Type B pancreatic cell (in vitro differentiated cells): Measurements from ENCODE around the gene TSC22D3. TPM values are rescaled to one million over a fixed set of nuclear protein-coding genes. Genes with fewer than 3 reads are reported as not detected.

Source experiments
- DNase-seq: peaks from one replicate; pipeline ENCODE4 v3.0.0; 2021; ENCODE audit warnings: mixed read lengths; ENCODE audit not compliant: unreplicated experiment; ENCODE audit errors: extremely low spot score
- H3K27ac Mint-ChIP-seq: 2 replicates; pipeline ENCODE4 v1.8.0; 2021; ENCODE audit warnings: mild to moderate bottlenecking, mixed read lengths
- H3K27me3 Mint-ChIP-seq: 2 replicates; pipeline ENCODE4 v1.8.0; 2021; ENCODE audit warnings: mixed read lengths
- H3K36me3 Mint-ChIP-seq: 2 replicates; pipeline ENCODE4 v1.8.0; 2021; ENCODE audit warnings: mixed read lengths
- H3K4me1 Mint-ChIP-seq: one replicate; pipeline ENCODE4 v1.8.0; 2021; ENCODE audit warnings: mixed read lengths; ENCODE audit not compliant: unreplicated experiment
- H3K4me3 Mint-ChIP-seq: 2 replicates; pipeline ENCODE4 v1.8.0; 2021; ENCODE audit warnings: mild to moderate bottlenecking, mixed read lengths
- H3K9me3 Mint-ChIP-seq: 2 replicates; pipeline ENCODE4 v1.8.0; 2021; ENCODE audit warnings: mixed read lengths
- total RNA-seq: library from RNA; stranded (reverse); gene quantifications from 2 replicates; pipeline ENCODE4 v1.2.1, GENCODE V29; 2021; ENCODE audit warnings: low replicate concordance
- TF ChIP-seq, protein P1 (sequence below): fragments of 200-600 bp; sonication (generic); conservative IDR thresholded peaks from 2 replicates; pipeline ENCODE4 v1.5.0; 2021; ENCODE audit warnings: antibody characterized with exemption, mild to moderate bottlenecking

TSC22D3 gene
- total RNA-seq, 1 donor from 2014 or later = 34.2 TPM

DNA sequence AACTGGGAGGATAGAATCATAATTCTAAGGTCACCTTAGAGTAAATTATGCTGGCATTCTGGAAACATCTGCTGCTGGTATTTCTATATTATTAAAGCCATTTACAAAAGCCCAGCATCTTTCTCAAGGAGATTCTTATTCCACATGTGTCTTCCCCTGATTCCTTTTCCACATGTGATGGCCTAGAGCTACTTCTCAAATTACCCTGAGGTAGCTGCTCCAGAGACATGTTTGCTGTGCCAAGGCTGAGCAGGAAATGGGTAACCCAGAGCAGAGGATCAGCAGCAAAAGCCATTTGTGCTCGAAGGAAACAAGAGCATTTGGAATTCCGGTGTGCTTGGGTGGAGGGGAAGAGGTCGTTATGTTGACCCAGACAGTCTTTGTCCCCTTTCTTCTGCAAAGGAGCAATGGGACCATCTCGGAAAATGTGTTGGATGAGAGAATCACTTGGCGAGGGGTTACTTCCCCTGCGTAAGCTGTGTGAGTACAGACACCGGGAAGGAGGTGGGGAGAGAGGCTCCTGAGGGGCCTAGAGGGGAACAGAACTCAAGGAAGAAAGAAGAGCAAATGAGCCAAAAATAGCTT, 24.6 kb downstream of the TSC22D3 start:
- TF ChIP-seq, protein P1, sequence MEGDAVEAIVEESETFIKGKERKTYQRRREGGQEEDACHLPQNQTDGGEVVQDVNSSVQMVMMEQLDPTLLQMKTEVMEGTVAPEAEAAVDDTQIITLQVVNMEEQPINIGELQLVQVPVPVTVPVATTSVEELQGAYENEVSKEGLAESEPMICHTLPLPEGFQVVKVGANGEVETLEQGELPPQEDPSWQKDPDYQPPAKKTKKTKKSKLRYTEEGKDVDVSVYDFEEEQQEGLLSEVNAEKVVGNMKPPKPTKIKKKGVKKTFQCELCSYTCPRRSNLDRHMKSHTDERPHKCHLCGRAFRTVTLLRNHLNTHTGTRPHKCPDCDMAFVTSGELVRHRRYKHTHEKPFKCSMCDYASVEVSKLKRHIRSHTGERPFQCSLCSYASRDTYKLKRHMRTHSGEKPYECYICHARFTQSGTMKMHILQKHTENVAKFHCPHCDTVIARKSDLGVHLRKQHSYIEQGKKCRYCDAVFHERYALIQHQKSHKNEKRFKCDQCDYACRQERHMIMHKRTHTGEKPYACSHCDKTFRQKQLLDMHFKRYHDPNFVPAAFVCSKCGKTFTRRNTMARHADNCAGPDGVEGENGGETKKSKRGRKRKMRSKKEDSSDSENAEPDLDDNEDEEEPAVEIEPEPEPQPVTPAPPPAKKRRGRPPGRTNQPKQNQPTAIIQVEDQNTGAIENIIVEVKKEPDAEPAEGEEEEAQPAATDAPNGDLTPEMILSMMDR = no peak
- Mint-ChIP-seq H3K27ac (no peak overlapping the region), H3K36me3 (no peaks in the 10 kb centered on the region), H3K9me3 (no peaks in the 10 kb centered on the region), H3K4me1 (peaks cover 21% of the 10 kb centered on the region), H3K27me3 (peaks cover 28% of the 10 kb centered on the region), H3K4me3 (no peak overlapping the region)
- DNase-seq = no peak

DNA sequence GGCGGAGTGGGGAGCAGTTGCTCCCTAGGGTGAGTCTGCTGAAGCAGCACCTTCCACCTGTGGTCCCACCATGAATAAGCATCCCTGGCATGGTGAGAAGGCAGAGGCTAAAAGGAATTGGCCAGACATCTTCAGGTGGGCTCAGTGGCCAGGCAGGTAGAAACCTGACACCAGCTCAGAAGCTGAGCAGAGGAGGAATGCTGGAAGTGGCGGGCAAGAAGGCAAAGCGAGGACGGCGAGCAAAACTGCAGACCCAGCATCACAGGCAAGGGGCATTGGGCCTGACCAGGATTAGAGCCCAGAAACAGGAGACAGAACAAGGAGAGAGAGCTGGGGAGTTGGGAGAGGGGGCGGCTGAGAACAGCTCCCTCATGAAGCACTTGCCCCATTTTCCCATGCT, 25.3 kb downstream of the TSC22D3 start:
- H3K4me3 Mint-ChIP-seq = no peak overlapping the region

DNA sequence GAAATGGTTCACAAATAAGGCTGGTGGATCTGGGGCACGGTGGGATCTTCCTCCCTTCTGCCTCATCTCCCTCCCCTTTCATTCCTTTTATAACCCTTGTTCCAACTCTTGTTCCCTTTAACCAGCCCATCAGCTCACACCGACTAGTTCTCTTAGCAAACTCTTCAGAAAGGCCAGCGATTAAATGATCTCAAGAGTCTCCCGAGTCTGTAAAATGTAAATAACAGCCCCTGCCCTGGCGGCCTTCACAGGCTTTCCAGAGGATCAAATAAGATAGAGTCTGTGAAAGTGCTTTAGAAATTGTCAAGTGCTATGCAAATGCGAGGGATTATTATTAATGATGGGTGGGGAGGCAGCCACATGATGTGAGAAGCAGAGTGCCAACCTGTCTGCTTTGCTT, 27.1 kb downstream of the TSC22D3 start:
- peaks cover 21% of the 10 kb centered on the region for H3K4me1 Mint-ChIP-seq
- H3K4me3 Mint-ChIP-seq = no peak overlapping the region
- H3K9me3 Mint-ChIP-seq = no peaks in the 10 kb centered on the region
- TF ChIP-seq, protein P1 = no peak
- H3K27ac Mint-ChIP-seq = no peak overlapping the region
- peaks cover 26% of the 10 kb centered on the region for H3K27me3 Mint-ChIP-seq
- no peak for DNase-seq
- H3K36me3 Mint-ChIP-seq = no peaks in the 10 kb centered on the region

More for the DNA sequence above, 25.3 kb downstream of the TSC22D3 start:
- no peaks in the 10 kb centered on the region for H3K9me3 Mint-ChIP-seq
- no peak overlapping the region for H3K27ac Mint-ChIP-seq
- no peaks in the 10 kb centered on the region for H3K36me3 Mint-ChIP-seq
- DNase-seq = no peak
- peaks cover 23% of the 10 kb centered on the region for H3K27me3 Mint-ChIP-seq
- peaks cover 21% of the 10 kb centered on the region for H3K4me1 Mint-ChIP-seq
- TF ChIP-seq, protein P1 = no peak

DNA sequence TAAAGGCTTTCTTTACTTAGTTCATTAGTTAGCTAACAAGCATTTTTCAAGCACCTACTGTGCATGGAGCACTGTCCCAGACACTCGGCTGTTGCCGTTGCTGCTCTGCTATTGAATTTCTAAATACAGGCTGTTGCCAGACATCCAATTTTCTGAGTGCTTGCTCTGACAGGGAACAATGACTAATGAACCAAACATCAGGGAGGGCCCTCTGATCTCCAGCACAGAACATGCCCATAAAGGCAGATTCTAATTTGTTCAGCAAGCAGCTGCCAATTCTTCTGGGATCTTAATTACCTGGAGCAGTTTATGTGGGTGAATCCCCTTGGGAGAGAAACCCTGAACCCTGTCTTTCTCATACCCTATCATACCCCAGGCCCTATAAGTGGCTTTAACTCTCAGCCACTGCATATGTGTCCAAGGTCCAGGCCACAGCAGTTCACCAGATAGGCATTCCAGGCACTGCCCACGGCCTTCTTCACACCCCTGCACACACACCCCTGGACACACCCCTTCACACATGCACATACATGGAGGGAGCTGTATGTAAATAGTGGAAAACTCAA, 27.9 kb downstream of the TSC22D3 start:
- DNase-seq = no peak
- no peak overlapping the region for H3K4me3 Mint-ChIP-seq
- no peak overlapping the region for H3K27ac Mint-ChIP-seq
- peaks cover 26% of the 10 kb centered on the region for H3K27me3 Mint-ChIP-seq
- no peaks in the 10 kb centered on the region for H3K9me3 Mint-ChIP-seq
- peaks cover 18% of the 10 kb centered on the region for H3K4me1 Mint-ChIP-seq
- TF ChIP-seq, protein P1 = no peak
- H3K36me3 Mint-ChIP-seq = no peaks in the 10 kb centered on the region

DNA sequence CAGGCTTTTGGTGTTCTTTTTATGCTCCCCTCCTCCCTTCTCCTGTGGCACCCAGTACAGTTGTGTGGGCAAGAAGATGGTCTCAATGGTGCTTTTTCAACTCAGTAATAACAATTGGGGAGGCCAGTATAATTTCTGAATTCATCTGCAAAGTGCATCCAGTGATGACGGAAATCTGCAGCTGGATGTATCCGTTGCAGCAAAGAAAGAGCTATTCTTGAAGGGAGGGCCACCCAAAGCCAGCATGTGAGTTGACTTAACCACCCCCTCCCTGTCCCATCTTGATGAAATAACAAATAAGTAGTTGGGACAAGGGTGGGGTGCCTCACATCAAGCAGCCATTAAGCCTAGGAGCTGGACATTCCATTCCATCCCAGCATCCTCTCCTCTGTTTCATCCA, 30.7 kb downstream of the TSC22D3 start:
- Mint-ChIP-seq H3K27me3 (peaks cover 36% of the 10 kb centered on the region), H3K4me3 (no peak overlapping the region), H3K27ac (no peak overlapping the region), H3K9me3 (no peaks in the 10 kb centered on the region), H3K4me1 (peaks cover 28% of the 10 kb centered on the region), H3K36me3 (no peaks in the 10 kb centered on the region)
- DNase-seq = no peak
- TF ChIP-seq, protein P1 = no peak
